ENCODE measurements around the gene ZBTB45. TPM values are rescaled to one million over a fixed set of nuclear protein-coding genes. Genes with fewer than 3 reads are reported as not detected.
A peak's percentile ranks its signal among the peaks of the same experiment; 100 is the strongest.
"Not testable (repeated sequence)": the region's sequence is repeated elsewhere in the genome, so short reads cannot be mapped to it uniquely, and the experiment has no call there.

The ZBTB45 gene
- total RNA-seq, 1 donor from 2014 or later, result 1.2 TPM

GRCh38 chr19:58554494-58555368, 35.1 kb upstream of the ZBTB45 start, which contains the start of gene CHMP2A:
CHMP2A (minus strand) TSS chr19:58555105; CDS start chr19:58554212, 893 bp downstream.
- peak; percentile 98 for DNase-seq (ENCODE audit: low spot score)

- DNase-seq (ENCODE audit: low spot score), result no peak
Observed at GRCh38 chr19:58553799-58554493, 34.3 kb upstream of the ZBTB45 start.

DNA sequence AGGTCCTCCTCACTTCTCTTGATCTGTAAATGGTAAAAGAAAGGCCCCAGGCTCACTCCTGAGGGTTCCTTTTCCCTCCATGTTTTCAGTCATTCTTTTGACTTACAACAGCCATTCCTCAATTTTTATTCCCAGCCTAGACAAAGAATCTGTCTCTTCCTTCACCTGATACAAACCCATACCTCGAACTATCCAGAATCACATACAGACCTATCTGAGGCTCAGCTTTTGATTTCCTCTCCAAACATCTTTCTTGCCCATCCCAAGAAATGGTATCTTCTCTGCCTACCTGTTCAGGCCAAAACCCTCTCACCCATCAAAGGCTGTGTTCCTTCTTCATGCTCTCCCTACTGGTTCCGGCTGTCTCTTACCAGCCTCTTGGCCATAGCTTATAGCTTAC, 33.0 kb upstream of the ZBTB45 start:
- DNase-seq (ENCODE audit: low spot score), result no peak

DNA sequence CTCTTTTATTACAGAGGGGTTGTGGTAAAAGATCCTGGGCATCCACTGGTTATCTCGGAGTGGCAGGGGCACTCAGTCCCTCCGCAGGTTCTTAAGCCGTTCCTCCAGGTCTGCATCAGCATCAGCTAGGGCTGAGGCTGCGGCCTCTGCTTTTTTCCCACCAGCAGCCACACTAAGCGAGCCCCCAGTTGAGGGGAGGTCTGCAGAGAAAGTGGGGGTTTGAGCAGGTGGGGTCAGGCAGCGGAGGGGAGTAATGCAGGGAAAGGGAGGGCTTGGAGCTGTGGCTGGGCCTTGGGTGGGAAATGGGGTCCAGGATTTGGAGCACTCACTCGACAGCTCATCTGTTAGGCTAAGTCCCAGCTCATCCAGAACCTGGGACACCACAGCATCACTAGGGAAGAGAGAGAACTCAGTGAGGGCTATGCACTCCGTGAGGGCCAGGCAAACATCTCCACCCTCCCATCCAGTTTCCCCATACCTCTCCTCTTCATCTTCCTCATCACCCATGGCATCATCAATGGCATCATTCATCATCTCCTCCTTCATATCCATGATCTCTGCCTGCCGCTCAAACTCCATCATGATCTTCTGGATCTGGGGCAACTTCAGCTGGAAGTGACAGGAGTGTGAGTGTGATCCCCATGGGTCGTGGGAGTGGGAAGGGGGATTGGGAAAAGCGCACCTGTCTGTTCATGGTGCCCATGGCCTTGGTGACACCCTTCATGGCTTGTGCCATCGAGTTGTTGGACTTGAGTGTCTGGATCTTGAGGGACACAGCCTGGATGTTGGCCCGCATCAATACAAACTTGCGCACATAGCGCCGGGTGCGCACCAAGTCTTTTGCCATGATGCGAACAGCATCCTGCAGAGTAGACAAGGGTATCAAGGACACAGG, 32.2 kb upstream of the ZBTB45 start:
- no peak for DNase-seq (ENCODE audit: low spot score)

DNA sequence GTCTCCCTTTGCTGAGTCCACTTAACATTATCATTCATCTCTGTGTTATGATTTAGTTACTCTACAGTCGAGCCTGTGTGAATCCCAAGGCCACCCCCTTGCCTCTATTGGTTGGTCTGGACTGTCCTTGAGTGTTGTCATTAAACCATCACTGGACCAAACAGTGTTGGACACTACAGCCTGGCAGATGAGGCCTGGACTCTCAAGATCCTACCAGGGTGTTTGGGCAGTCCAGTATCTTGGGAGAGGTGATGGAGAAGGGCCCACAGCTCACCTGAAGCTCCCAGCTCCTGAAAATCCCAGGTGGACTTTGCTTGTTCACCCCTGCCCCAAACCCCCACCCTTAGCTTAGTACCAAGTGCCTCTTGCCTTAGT, 31.5 kb upstream of the ZBTB45 start:
- no peak for DNase-seq (ENCODE audit: low spot score)

GRCh38 chr19:58550362-58551122, 30.9 kb upstream of the ZBTB45 start:
- DNase-seq (ENCODE audit: low spot score), result no peak

DNA sequence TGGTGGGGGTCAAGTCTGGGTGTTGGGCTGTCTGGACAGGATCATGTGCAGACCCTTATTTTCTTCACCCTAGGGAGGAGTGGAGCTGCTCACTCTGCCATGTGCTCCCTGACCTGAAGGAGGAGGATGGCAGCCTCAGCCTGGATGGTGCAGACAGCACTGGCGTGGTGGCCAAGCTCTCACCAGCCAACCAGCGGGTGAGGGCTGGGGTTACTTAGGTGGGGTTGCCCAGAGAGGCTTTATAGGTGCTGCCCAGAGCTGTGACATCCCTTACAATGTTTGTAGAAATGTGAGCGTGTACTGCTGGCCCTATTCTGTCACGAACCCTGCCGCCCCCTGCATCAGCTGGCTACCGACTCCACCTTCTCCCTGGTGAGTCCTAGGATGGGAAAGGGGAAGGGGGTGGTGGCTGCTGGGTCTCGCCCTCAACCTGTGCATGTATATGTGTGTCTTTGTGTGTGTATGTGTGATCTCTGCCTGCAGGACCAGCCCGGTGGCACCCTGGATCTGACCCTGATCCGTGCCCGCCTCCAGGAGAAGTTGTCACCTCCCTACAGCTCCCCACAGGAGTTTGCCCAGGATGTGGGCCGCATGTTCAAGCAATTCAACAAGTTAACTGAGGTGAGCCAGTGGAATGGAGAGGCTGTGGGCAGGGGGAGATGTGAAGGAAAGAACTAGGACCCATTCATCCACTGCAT, 30.2 kb upstream of the ZBTB45 start:
- no peak for DNase-seq (ENCODE audit: low spot score)

DNA sequence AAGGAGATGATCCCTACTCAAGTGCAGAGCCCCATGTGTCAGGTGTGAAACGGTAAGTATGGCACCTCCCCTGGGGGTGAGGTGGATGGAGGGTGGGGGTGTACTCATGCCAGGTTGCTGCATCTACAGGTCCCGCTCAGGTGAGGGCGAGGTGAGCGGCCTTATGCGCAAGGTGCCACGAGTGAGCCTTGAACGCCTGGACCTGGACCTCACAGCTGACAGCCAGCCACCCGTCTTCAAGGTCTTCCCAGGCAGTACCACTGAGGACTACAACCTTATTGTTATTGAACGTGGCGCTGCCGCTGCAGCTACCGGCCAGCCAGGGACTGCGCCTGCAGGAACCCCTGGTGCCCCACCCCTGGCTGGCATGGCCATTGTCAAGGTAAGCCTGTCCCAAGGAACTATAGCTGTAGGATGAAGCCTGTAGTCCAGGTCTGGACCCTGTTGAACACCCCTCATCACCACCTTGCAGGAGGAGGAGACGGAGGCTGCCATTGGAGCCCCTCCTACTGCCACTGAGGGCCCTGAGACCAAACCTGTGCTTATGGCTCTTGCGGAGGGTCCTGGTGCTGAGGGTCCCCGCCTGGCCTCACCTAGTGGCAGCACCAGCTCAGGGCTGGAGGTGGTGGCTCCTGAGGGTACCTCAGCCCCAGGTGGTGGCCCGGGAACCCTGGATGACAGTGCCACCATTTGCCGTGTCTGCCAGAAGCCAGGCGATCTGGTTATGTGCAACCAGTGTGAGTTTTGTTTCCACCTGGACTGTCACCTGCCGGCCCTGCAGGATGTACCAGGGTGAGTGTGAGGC, 29.5 kb upstream of the ZBTB45 start:
- DNase-seq (ENCODE audit: low spot score), result no peak

DNA sequence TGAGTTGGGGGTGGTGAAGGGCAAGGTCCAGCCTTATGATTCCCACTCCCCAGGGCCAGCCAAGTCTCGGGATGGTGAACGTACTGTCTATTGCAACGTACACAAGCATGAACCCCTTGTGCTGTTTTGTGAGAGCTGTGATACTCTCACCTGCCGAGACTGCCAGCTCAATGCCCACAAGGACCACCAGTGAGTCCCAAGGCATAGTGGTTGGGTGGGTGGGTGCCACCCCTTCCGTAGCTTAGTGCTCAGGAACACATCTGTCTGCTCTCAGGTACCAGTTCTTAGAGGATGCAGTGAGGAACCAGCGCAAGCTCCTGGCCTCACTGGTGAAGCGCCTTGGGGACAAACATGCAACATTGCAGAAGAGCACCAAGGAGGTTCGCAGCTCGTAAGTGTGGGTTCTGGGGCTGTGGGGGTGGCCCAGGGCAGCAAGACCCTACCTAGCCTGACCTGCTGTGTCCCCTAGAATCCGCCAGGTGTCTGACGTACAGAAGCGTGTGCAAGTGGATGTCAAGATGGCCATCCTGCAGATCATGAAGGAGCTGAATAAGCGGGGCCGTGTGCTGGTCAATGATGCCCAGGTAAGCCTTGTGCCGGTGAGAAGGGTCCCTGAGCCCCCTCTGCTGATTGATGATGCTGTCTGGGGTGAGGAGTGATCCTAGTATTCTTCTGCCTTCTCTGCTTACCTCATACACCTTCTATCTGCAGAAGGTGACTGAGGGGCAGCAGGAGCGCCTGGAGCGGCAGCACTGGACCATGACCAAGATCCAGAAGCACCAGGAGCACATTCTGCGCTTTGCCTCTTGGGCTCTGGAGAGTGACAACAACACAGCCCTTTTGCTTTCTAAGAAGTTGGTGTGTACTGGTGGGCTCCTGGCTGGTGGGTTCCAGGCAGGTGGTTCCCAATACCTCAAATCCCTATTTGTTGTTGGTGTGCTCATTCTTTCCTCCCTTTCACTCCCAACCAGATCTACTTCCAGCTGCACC, 28.0 kb upstream of the ZBTB45 start:
- no peak for DNase-seq (ENCODE audit: low spot score)

DNA sequence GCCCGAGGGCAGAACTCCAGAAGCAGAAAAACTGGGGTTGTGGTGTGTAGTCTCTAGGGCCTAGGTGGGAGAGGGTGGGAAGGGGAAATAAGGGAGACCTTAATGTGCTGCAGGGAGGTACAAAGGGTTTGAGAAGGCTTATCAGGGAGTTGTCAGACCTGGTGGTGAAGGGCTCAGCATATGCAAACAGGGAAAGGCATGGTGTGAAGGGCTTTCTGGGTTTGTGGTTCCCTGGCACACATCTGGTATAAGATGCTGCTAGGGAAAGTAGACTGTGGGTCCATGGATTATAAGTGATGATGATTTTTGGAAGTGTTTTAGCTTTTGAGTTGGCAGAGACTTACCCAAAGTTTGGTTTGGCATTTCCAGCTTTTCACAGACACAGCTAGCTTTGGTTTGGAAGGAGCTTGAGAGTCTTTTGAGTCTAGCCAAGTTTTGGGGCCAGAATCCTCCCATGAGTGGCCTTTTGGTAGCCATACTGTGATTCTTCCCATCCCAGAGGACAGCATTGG, 26.5 kb upstream of the ZBTB45 start:
- no peak for DNase-seq (ENCODE audit: low spot score)

DNA sequence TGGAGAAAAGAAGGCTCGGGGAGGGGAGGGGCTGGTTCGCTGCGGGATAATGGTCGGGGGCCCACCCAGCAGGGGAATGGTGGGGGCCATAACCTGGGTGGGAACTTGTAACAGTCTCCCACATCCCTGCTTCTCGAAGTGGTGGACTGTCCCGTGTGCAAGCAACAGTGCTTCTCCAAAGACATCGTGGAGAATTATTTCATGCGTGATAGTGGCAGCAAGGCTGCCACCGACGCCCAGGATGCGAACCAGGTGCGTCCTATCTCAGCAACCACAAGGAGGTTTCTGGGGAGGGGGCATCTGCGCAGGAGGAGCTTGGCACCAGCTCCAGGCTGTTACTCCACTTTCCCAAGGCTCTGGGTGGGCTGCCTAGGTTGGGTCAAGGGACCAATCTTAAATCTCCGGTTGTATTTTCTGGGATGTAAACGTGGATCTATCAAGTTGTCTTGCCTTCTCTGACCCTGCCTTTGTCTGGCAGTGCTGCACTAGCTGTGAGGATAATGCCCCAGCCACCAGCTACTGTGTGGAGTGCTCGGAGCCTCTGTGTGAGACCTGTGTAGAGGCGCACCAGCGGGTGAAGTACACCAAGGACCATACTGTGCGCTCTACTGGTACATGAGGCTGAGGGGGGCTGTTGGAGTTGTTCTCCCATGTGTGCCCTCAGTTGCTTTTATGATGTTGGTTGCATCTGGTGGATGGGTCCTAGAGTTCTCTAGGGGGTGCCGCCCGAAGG, 25.8 kb upstream of the ZBTB45 start:
- DNase-seq (ENCODE audit: low spot score), result no peak

DNA sequence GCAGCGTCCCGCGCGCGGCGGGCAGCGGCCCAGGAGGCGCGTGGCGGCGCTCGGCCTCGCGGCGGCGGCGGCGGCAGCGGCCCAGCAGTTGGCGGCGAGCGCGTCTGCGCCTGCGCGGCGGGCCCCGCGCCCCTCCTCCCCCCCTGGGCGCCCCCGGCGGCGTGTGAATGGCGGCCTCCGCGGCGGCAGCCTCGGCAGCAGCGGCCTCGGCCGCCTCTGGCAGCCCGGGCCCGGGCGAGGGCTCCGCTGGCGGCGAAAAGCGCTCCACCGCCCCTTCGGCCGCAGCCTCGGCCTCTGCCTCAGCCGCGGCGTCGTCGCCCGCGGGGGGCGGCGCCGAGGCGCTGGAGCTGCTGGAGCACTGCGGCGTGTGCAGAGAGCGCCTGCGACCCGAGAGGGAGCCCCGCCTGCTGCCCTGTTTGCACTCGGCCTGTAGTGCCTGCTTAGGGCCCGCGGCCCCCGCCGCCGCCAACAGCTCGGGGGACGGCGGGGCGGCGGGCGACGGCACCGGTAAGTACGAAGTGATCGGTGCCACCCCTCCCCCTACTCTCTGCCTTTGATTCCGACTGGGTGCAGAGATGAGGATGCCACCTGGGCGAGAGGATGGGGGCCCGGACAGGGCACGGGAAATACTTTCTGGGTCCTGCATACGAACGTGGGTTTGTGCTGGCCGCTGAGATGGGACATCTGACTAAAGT, 25.1 kb upstream of the ZBTB45 start:
- no peak for DNase-seq (ENCODE audit: low spot score)

DNA sequence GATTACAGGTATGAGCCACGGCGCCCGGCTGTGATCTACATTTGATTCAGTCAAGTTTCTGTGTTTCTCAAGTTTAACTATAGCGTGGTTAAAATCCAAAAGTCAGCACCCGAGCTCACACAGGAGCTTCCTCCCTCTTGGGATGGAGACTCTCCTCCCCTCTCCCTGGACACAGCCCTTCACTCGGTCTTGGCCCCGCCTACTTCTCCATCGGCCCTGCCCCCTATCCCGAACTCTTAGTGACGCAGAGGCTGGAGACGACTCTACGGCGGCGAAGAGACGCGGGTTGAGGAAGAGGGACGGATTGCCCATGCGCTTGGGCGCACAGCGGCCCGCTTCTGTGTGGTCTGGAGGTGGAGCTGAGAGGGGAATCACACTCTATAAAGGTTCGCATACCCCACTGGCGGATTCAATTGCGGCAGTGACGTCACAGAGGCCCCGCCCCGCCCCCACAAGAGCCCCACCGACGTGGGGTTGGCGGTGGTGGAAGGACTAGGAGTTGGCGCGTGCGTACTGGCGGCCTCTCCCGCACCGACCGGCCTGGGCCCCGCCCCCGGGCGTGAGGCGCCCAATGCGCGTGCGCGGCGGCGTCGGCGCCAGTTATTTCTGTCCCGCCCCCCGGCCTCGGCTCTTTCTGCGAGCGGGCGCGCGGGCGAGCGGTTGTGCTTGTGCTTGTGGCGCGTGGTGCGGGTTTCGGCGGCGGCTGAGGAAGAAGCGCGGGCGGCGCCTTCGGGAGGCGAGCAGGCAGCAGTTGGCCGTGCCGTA, 24.4 kb upstream of the ZBTB45 start, which contains the start of gene TRIM28:
Gene TRIM28, plus strand, starts transcription at position 239 of the 765 bp plus-strand sequence. CDS start 694 bp downstream, outside the sequence.
- peak; percentile 100 for DNase-seq (ENCODE audit: low spot score)

DNA sequence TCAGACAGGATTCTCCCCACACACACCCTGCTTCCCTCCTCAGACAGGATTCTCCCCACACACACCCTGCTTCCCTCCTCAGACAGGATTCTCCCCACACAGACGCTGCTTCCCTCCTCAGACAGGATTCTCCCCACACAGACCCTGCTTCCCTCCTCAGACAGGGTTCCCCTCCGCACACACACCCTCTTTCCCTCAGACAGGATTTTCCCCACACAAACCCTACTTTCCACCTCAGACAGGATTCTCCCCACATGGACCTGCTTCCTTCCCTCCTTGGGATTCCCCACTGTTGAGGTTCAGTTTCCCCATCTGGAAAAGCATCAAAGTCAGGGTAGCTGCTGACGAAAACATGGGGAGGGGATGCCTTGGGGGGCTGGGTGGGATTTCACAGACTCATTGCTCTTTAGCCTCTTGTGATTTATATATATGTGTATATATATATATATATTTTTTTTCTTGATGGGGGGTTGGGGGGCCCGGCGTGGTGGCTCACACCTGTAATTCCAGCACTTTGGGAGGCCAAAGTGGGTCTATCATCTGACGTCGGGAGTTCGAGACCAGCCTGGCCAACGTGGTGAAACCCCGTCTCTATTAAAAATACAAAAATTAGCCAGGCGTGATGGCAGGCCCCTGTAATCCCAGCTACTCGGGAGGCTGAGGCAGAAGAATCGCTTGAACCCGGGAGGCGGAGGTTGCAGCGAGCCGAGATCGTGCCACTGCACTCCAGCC, 23.2 kb upstream of the ZBTB45 start:
- DNase-seq (ENCODE audit: low spot score), result not testable (repeated sequence)

DNA sequence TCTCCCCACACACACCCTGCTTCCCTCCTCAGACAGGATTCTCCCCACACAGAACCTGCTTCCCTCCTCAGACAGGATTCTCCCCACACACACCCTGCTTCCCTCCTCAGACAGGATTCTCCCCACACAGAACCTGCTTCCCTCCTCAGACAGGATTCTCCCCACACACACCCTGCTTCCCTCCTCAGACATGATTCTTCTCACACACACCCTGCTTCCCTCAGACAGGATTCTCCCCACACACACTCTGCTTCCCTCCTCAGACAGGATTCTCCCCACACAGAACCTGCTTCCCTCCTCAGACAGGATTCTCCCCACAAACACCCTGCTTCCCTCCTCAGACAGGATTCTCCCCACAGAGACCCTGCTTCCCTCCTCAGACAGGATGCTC, 19.6 kb upstream of the ZBTB45 start:
- not testable (repeated sequence) for DNase-seq (ENCODE audit: low spot score)
